GM12878 (cell line): Measurements from ENCODE around the gene FSTL4. TPM values are rescaled to one million over a fixed set of nuclear protein-coding genes. Genes with fewer than 3 reads are reported as not detected.

Experiments
- ATAC-seq: fragments of 200-7000 bp; cut with Tn5 transposase; 3 replicates; pipeline ENCODE4 v1.9.1; 2020; ENCODE audit warnings: mild to moderate bottlenecking, moderate library complexity
- BruUV-seq: library from RNA; stranded (reverse); fragments of 400-500 nt; replicated peaks from 2 replicates; lab custom pipeline; 2021; lab: Mats Ljungman, UMichigan
- CTCF ChIA-PET: fragments of 300-600 bp; sonication (Branson Sonifier 250); formaldehyde crosslinking; extraction: SDS; loops from one replicate; lab custom pipeline; 2021; ENCODE audit warnings: inconsistent platforms; lab: Yijun Ruan, JAX
- POLR2A ChIA-PET: fragments of 350-600 bp; formaldehyde crosslinking; extraction: SDS; loops from one replicate; lab custom pipeline; 2021; ENCODE audit warnings: inconsistent platforms; lab: Charles Lee
- RAD21 ChIA-PET: fragments of 300-600 bp; sonication (Branson Sonifier 250); formaldehyde crosslinking; loops from one replicate; lab custom pipeline; 2023; ENCODE audit warnings: antibody characterized with exemption; ENCODE audit not compliant: unreplicated experiment; lab: Charles Lee
- SMC1A ChIA-PET: fragments of 300-600 bp; sonication (Branson Sonifier 250); formaldehyde crosslinking; loops from one replicate; lab custom pipeline; 2023; ENCODE audit not compliant: unreplicated experiment, uncharacterized antibody; lab: Charles Lee
- DNase-seq: peaks from one replicate; pipeline ENCODE4 v3.0.0-alpha.2; 2011; ENCODE audit warnings: low read depth, low spot score
- FAIRE-seq: peaks from 3 replicates; lab custom pipeline; 2011; peaks lifted over from hg19 to GRCh38; lab: Jason Lieb, UNC
- H2AFZ ChIP-seq: 2 replicates; pipeline ENCODE4 v1.6.0; 2011; ENCODE audit warnings: low read depth, low read length, control low read depth; ENCODE audit not compliant: control insufficient read depth
- H3K27ac ChIP-seq: 2 replicates; pipeline ENCODE4 v1.5.1; 2011; ENCODE audit warnings: control low read depth; ENCODE audit not compliant: control insufficient read depth, insufficient read depth
- H3K27me3 ChIP-seq, 2 experiments: replicated peaks in 1 of 2; 2 replicates each; pipeline versions ENCODE4 v1.6.0 to v1.6.1; 2011; ENCODE audit warnings: low read length in 1 of 2; ENCODE audit not compliant: control insufficient read depth in 2 of 2, insufficient read depth in 2 of 2
- H3K36me3 ChIP-seq, 2 experiments: 2 replicates each; pipeline ENCODE4 v1.5.1; 2011; ENCODE audit warnings: low read length in 1 of 2; ENCODE audit not compliant: control insufficient read depth in 2 of 2, insufficient read depth in 2 of 2
- H3K4me1 ChIP-seq: 2 replicates; pipeline ENCODE4 v1.6.1; 2011; ENCODE audit warnings: mild to moderate bottlenecking, low read length, moderate library complexity, mixed read lengths; ENCODE audit not compliant: control insufficient read depth, insufficient read depth
- H3K4me2 ChIP-seq: 2 replicates; pipeline ENCODE4 v1.6.0; 2011; ENCODE audit warnings: control low read depth; ENCODE audit not compliant: control insufficient read depth, insufficient read depth
- H3K4me3 ChIP-seq: fragments of 200-600 bp; sonication (generic); 2 replicates; pipeline ENCODE4 v1.5.1; 2016
- H3K79me2 ChIP-seq: 2 replicates; pipeline ENCODE4 v1.6.0; 2011; ENCODE audit warnings: low read length; ENCODE audit not compliant: control insufficient read depth, insufficient read depth
- H3K9ac ChIP-seq: 2 replicates; pipeline ENCODE4 v1.8.0; 2011; ENCODE audit warnings: low read length, control low read depth, mixed read lengths; ENCODE audit not compliant: control insufficient read depth, insufficient read depth
- H3K9me3 ChIP-seq: replicated peaks from 3 replicates; pipeline ENCODE4 v1.5.1; 2011; ENCODE audit warnings: mild to moderate bottlenecking, low read length; ENCODE audit not compliant: control insufficient read depth, insufficient read depth
- H4K20me1 ChIP-seq: 2 replicates; pipeline ENCODE4 v1.6.0; 2011; ENCODE audit not compliant: control insufficient read depth, insufficient read depth
- CUX1 ChIP-seq: IDR thresholded peaks from 2 replicates; pipeline ENCODE4 v1.6.1; 2012; ENCODE audit warnings: improper control_type of control experiment, low read depth, low read length; ENCODE audit not compliant: insufficient replicate concordance
- FOXK2 ChIP-seq: fragments of 450-650 bp; IDR thresholded peaks from 2 replicates; pipeline ENCODE4 v1.6.1; 2017; ENCODE audit warnings: mild to moderate bottlenecking, moderate library complexity
- MEF2B ChIP-seq: fragments of 450-650 bp; IDR thresholded peaks from 2 replicates; pipeline ENCODE4 v1.6.1; 2018; ENCODE audit warnings: mild to moderate bottlenecking, moderate library complexity; ENCODE audit not compliant: partially characterized antibody, poor library complexity, severe bottlenecking
- MYB ChIP-seq: fragments of 150-350 bp; IDR thresholded peaks from 2 replicates; pipeline ENCODE4 v1.6.1; 2014; ENCODE audit warnings: mild to moderate bottlenecking, low read depth, low read length, borderline replicate concordance
- POLR2AphosphoS2 ChIP-seq: IDR thresholded peaks from 2 replicates; pipeline ENCODE4 v1.6.1; 2011; ENCODE audit warnings: low read depth, mild to moderate bottlenecking, low read length, improper control_type of control experiment, moderate library complexity
- RAD51 ChIP-seq: fragments of 450-650 bp; IDR thresholded peaks from 2 replicates; pipeline ENCODE4 v1.6.1; 2016; ENCODE audit warnings: moderate library complexity, mild to moderate bottlenecking, inconsistent platforms
- SIN3A ChIP-seq: IDR thresholded peaks from 2 replicates; pipeline ENCODE4 v1.6.1; 2012; ENCODE audit warnings: low read depth, low read length, improper control_type of control experiment
- SPI1 ChIP-seq: IDR thresholded peaks from 2 replicates; pipeline ENCODE4 v1.6.1; 2011; ENCODE audit warnings: low read depth, mild to moderate bottlenecking, low read length, moderate library complexity, borderline replicate concordance; ENCODE audit not compliant: insufficient read depth
- WRNIP1 ChIP-seq: IDR thresholded peaks from 2 replicates; pipeline ENCODE4 v1.6.1; 2011; ENCODE audit warnings: low read depth, low read length, improper control_type of control experiment, borderline replicate concordance
- WGBS: methylation state at CpG from one replicate; pipeline ENCODE4 v1.1.6; 2016; ENCODE audit warnings: low lambda C conversion rate; ENCODE audit not compliant: insufficient replicate concordance, insufficient coverage; ENCODE audit errors: missing lambda C conversion rate; 5-methylcytosine and 5-hydroxymethylcytosine counted together
- in situ Hi-C: fragments of 300-500 bp; cut with MboI; formaldehyde crosslinking; loops from 9 replicates; pipeline ENCODE4 v1.14.3; 2018; ENCODE audit warnings: mixed read lengths
- intact Hi-C: fragments of 100-400 bp; cut with micrococcal nuclease; formaldehyde crosslinking; loops from one replicate; pipeline ENCODE4 v1.14.2; 2022; ENCODE audit not compliant: unreplicated experiment
- polyA plus RNA-seq, 11 experiments: library from polyadenylated mRNA; depleted of rRNA in 4 of 11; unstranded in 6 of 11; stranded (reverse) in 5 of 11; fragments of >200 nt; fragmentation: Nextera tagmentation in 4 of 11; fragmentation: Illumina TruSeq in 1 of 11; extraction: Ambion mirVana in 4 of 11; extraction: Trizol in 1 of 11; gene quantifications; 1 replicate in 1 of 11; 2 replicates in 10 of 11; pipeline versions ENCODE4 v1.2.1 to v1.2.3, GENCODE V29; 2011 to 2016; ENCODE audit warnings: inconsistent platforms in 2 of 11, missing spikeins in 2 of 11, low read depth in 1 of 11
- total RNA-seq, 4 experiments: library from RNA; depleted of rRNA in 3 of 4; stranded (reverse); fragments of >200 nt in 3 of 4; fragmentation: Illumina TruSeq in 1 of 4; extraction: Trizol in 1 of 4; gene quantifications; 2 replicates each; pipeline versions ENCODE4 v1.2.1 to v1.2.3, GENCODE V29; 2013 to 2021

FSTL4 gene
- total and polyA plus RNA-seq, 10 of the 15 experiments (the other 5 are each of a cell fraction or from before 2014, with no cell fraction given) = 0.01 to 0.79 (median 0.21) TPM; not detected in 6

GRCh38 chr5:133249593-133249992, 362.7 kb downstream of the FSTL4 start:
- CTCF ChIA-PET = interaction anchor here (0.7 to 1.8 kb wide), 3 partner anchors 9 to 139 kb away, joined by 3 to 4 read pairs (median 3); no protein-coding TSS in a partner anchor
- H3K4me3 ChIP-seq = no peak overlapping the region
- no peaks in the 10 kb centered on the region for H3K36me3 ChIP-seq
- no peaks in the 10 kb centered on the region for H3K27me3 ChIP-seq
- SMC1A ChIA-PET = interaction anchor here (1.0 to 1.3 kb wide), 3 partner anchors 9 to 18 kb away, joined by 3 read pairs; no protein-coding TSS in a partner anchor
- H4K20me1 ChIP-seq = no peaks in the 10 kb centered on the region
- peaks cover 2% of the 10 kb centered on the region for H3K4me1 ChIP-seq
- H3K27ac ChIP-seq = no peak overlapping the region
- intact Hi-C loops (loop anchor here (5.0 kb wide), 1 partner anchor 137 kb away; no protein-coding TSS in a partner anchor), in situ Hi-C loops (no loop called here)
- RAD21 ChIA-PET = interaction anchor here (1.1 to 1.2 kb wide), 2 partner anchors 38 to 139 kb away, joined by 3 read pairs; no protein-coding TSS in a partner anchor
- H2AFZ ChIP-seq = no peak overlapping the region
- no peak overlapping the region for H3K9ac ChIP-seq
- no peak for FAIRE-seq
- no peak for TF ChIP-seq POLR2AphosphoS2
- no peak for TF ChIP-seq MEF2B
- no peak for TF ChIP-seq SPI1
- no peak for TF ChIP-seq SIN3A
- TF ChIP-seq RAD51 = no peak
- TF ChIP-seq WRNIP1 = no peak
- no peak for TF ChIP-seq FOXK2
- TF ChIP-seq MYB = no peak
- TF ChIP-seq CUX1 = no peak
- POLR2A ChIA-PET = interaction anchor here (1.3 kb wide), 1 partner anchor 9 kb away, joined by 4 read pairs; no protein-coding TSS in a partner anchor
- DNase-seq = no peak
- 60% methylated on average over 6 of the region's 6 CpGs for WGBS
- no TSS peak for BruUV-seq
- H3K4me2 ChIP-seq = no peak overlapping the region
- ATAC-seq = no peak
- no peaks in the 10 kb centered on the region for H3K79me2 ChIP-seq
- no peaks in the 10 kb centered on the region for H3K9me3 ChIP-seq
